ENCODE measurements around the gene DNM3.
A peak's percentile ranks its signal among the peaks of the same experiment; 100 is the strongest.
"Not testable (repeated sequence)": the region's sequence is repeated elsewhere in the genome, so short reads cannot be mapped to it uniquely, and the experiment has no call there.

DNM3 gene

DNA sequence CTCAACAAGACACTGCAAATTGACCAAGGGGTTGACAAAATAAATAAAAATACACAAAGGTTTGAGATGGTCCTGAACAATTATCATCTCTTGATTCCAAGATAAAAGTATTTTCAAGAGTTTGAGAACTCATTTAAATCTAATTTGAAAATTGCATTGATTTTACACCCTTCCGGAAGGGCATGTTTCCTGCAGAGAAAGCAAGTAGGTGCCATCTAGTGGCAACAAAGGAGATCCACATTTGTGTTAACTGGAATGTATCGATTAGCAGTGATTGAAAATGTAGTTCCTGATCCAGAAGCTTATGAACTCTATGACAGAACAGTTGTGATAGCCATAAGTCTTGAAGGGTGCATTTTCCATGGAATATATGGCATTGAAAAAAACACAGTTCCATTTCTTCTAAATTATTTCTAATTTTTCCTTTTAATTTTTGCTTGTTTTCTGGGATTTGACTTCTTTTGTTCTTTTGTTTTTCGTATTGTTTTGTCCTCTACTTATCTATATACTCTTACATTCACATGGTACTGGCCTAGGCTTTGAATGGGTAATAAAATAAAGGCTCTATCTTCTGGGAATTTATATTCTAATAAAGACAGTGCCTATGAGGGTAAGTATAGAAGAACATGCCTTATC, 143.7 kb downstream of the DNM3 start:
- no peak for DNase-seq

DNA sequence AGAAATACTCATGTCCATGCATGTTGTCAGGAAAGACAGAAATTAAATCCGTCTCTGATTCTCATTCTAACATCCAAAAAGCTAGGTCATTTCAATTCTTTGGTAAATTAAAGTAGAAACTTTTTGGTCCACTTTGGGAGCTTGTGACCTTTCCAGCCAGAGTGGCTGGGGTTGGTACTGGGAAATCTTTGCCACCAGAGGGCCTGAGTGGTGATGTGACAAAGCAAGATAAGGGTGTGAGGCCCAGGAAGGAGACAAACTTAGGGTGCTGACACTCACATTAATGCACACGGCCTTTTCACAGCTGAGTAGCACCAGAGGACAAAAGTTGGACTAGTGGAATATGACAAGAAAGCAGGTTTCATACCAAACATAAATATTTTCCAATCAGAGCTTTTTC, 144.3 kb downstream of the DNM3 start:
- no peak for DNase-seq

DNA sequence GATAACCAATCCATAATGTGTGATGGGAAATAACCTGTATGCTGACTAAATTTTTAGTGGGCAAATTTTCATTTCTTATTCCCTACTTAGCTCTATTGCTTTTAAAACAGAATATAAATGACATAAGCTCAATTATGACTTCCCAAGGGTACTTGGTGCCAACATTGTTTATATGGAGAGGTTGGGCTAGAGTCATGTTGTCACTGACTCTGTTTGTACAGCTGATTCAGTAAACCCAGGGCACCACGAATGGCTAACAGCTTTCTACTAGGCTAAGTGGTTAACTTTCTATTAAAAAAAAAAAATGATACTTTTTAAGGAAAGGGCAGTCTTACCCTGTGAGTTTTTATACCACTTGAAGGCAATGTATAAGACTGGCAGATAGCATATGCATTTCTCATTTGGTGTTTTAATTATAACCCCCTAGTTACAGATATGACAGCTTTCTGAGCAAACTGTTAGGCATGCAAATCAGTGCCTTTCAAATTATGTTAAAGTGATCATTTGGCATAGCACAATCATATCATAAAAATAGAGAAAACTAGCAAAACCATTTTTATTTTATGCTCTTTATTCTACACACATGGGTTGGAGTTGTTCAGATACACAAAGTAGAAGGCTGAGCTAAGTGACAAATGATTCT, 147.1 kb downstream of the DNM3 start:
- no peak for DNase-seq

DNA sequence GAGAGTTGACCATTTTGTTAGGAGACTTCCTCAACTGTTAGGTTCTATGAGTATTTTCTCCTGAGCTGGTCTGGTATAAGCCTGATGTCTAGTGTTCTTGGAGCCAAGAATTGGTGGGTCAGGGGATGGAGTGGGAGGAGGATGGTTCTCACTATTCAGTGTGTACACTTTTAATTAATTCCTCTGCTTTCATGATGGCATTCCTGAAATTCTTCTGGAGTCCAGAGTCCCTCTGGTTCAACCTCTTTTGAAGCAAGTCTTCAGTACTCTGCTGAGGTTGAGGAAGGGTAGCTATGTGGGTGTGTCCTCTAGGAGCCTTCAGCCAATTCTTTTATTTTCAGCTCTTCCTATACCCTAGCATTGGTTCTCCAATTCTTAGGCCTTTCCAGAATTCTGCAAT, 149.1 kb downstream of the DNM3 start:
- DNase-seq = no peak

DNA sequence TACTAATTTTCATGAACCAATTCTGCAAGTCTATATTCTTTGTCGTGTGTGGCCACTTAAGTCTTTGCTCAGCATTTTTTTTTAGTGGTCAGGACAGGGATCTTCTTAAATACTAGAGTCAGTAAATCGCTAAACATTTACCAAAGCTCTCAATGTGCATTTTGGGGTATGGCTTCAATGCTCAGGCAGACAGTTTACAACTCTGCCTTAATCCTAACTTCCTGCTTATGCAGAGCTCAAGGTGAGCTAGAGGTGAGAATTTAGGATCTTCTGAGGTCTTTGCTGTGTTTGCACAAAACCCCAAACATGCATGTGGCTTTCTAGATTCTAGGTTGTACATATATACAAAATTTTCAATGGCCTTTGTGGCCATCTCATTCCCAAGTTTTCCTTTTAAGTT, 153.0 kb downstream of the DNM3 start:
- no peak for DNase-seq

DNA sequence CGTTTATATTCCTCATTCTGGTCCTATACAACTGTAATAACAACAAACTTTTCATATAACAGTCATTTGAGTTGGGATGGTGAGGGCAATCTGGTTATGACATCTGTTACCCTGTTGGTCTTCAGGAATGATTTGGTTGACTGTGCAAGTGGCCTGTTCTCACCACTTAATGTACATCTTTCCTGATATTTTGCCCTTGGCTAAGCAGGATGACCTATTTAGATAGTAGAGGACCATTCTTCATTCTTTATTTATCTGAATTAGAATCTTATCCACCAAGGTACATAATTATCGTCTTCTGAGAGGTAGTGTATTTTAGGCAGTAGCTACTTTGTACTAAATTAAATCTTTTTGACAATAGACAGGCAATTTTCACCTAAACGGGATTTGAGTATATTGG, 154.3 kb downstream of the DNM3 start:
- DNase-seq = no peak

DNA sequence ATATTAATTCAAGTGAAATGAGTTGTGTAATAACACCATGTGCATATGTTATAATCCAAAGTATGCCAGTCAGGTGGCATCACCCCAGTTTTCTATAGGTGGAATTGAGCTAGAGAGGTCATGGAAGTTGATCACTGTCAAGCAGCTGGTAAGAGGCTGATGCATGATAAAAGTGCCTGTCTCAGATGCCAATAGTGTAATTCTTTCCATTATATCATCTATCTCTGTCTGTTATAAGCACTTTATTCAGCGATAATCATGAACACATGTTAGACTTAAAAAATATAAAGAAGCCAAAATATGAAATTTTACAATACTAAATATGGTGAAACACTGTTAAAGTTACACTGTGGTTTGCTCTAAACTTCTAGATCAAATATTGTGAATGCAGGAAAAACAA, 156.6 kb downstream of the DNM3 start:
- no peak for DNase-seq

DNA sequence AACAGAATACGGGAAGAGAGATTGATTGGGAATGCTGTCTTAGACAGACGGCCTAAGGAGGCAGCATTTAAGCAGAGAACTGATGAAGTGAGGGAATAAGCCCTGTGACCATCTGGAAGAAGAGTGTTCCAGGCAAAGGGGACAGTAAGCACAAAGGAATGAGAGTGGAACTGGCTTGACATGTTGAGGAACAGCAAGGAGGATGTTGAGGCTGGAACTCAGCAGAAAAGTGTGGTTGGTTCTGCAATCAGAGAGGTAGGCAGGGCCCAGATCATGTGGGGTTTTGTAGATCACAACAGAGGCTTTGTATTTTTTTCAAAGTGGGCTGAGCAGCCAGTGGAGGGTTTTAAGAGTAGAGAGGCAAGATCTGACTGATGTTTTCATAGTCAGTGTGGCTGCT, 157.4 kb downstream of the DNM3 start:
- DNase-seq = no peak

DNA sequence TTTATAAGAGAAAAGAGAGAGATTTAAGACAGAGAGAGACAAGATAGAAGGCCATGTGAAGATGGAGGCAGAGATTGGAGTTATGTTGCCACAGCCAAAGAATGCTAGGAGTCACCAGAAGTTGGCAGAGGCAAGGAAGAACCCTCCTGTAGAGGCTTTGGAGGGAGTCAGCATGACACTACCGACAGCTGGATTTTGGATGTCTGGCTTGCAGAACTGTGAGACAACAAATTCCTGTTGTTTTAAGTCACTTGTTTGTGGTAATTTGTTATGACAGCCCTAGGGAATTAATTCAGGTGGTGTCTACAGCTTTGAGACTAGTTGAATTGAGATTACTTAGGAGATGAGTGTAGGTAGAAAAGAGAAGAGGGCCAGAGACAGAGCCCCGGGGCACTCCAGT, 158.5 kb downstream of the DNM3 start:
- DNase-seq = no peak

DNA sequence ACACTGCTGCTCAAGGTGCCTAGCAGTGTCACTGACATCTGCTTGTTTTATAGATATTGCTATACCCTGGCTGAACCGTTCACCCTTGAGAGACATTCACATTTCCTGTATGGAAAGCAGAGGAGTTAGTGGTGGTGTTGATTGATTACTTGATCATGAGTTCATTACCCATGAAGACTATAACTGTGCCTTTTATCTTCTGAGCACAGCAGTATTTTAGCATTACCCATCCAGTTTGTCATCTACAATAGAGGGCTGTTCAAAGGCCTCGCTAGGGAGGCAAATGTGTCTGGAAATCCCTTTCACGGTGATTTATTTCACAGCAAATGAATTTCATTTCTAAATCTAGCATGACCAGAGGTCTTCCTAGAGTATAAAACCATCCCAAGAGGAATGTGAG, 160.0 kb downstream of the DNM3 start:
- no peak for DNase-seq

DNA sequence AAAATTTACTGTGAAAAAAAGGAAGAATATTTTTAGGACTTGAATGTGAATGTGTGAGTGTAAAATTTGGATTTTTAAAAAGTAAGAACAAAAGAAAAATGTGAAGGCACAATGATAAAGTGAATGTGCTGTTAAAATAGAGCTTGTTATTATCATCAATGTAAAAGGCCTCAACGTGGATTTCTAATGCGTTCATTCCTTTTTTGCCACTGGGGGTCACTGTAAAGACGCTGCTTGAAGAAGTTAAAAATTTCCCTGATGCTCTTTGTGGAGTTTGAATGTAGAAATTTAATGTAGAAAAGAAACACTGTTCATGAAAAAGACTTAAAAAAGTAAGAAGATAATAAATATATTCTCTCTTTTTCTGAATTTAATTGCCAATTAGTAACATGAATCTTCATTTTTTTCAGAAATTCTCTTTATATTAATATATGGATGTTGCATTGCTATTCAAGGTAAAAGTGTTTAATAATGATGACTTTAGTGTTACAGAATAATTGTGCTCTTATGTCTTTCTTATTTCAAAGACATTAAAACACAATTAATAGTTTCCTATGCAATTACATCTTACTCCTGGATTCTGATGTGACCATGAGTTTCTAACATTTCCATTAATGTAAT, 161.5 kb downstream of the DNM3 start:
- peak; percentile 4 for DNase-seq

DNA sequence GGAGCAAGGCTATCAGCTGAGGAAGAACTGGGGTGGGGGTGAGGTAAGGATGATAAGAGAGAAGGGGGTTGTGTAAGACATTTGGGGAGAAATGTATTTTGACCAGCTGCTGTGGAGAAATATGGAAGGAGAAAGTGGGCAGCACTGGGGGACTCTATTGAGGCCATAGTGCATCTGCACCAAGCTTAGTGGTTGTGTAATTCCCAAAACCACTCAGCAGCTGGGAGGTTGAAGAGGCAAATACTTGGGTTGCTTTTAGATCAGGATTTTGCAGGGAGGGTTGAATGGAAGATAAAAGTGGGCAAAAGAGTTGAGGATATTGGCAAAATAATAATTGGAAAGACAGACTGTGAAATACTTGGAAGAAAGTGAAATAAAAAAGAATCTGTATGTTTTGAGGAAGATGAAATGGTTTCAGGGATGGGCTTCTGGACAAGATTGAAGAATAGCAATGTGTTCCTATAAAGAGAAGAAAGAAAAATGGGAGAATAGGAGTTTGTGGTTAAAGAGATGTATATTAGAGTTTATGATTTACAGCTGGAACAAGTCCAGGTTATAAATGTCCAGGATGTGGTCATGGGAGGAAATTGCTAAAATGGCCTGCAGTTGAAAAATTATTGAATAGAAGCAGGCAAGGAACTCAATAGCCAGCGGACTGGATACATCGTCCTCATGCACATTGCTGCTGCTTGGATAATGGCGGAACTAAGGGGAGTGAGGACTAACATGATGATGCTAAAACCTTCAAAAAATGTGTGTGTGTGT, 162.7 kb downstream of the DNM3 start:
- DNase-seq = no peak

DNA sequence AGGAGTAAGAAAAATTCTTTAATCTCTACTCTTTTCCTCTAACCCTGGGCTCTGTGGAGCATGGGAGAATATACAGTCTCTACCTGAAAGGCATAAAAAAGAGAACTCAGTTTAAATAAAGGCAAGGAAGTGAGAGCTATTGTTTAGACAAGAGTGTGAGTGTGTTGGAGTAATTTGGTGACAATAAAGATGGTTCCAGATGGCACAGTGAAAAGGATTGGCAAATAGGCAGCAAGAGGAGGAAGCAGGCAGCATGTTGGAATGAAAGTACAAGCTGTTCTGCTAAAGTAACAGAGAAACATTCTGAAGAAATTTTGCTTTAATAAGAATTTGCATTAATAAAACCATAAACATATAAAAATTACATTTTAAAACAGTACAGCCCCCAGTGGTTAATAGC, 163.4 kb downstream of the DNM3 start:
- DNase-seq = no peak

DNA sequence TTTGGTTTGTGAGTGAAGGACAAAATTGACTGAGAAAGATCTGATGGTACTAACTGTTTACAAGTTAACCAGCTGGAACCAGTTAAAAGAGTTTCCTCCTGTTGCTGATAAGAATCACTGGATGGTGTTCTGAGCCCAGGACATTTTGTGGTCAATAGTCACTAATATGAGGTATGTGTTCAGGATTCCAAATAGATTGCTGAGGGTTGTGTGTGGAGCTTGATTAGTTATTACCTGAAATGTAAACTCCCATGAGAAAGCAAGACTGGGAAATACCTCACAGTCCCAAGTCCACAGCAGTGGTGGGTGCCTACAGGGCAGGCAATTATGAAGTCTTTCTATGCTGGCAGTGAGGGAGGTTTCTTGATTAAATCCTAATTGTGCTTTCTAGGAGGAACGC, 164.6 kb downstream of the DNM3 start:
- no peak for DNase-seq

DNA sequence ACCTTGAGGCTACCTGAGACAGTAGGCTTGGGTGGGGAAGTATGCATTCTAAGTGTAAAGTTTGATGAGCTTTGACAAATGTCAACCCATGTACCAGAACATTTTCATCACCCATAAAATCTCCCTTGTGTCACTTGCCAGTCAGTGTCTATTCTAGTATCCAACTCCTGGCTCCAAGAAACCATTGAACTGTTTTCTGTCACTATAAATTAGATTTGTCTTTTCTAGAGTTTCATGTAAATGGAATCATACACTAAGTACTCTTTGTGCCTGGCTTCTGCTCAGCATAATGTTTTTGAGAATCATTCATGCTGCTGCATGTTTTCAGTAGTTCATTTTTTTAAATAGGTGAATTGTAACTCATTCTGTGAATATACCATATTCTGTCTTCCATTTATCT, 165.4 kb downstream of the DNM3 start:
- no peak for DNase-seq

DNA sequence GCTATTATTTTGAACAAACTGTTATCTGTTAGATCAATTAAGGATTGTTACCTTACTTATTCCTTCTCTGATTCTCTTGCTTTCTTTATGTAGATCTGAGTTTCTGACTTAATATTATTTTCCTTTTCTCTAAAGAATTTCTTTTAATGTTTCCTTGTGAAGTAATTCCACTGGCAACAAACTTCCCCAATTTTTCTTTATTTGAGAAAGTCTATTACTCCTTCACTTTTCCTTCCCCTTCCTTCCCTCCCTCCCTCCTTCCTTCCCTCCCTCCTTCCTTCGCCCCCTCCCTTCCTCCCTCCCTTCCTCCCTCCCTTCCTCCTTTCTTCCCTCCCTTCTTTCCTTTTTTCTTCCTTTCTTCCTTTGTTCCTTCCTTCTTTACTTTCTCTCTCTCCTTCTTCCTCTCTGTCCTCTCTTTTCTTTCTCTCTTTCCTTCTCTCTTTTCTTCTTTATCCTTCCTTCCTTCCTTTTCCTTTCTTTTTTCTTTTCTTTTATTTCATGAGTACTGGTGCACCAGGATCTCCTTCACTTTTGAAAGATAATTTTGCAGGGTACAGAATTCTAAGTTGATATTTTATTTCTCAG, 177.5 kb downstream of the DNM3 start:
- no peak for DNase-seq

DNA sequence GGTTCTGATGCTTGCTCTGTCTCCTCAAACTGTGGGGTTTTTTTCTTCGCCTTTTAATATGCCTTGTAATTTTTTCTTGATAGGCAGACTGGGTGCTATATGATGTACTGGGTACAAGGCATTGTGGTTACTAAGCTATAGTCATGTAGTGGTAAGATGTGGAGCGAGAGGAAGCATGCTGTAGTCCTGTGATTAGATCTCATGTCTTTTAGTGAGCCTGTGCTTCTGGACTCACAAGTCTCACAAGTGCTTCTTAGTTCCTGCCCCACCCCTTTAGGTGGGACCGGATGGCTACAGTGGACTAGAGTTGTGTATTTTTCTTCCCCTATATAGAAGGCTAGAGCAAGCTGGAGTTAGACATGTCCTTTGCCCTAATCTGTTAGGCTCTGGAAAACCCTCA, 178.7 kb downstream of the DNM3 start:
- DNase-seq = no peak

DNA sequence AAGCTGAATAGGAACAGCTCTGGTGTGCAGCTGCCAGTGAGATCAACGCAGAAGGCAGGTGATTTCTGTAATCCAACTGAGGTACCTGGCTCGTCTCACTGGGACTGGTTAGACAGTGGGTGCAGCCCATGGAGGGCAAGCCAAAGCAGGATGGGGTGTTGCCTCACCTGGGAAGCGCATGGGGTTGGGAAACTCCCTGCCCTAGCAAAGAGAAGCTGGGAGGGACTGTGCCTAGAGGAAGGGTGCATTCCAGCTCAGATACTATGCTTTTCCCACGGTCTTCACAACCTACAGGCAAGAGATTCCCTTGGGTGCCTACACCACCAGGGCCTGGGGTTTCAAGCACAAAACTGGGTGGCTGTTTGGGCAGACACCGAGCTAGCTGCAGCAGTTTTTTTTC, 183.2 kb downstream of the DNM3 start:
- DNase-seq = no peak

DNA sequence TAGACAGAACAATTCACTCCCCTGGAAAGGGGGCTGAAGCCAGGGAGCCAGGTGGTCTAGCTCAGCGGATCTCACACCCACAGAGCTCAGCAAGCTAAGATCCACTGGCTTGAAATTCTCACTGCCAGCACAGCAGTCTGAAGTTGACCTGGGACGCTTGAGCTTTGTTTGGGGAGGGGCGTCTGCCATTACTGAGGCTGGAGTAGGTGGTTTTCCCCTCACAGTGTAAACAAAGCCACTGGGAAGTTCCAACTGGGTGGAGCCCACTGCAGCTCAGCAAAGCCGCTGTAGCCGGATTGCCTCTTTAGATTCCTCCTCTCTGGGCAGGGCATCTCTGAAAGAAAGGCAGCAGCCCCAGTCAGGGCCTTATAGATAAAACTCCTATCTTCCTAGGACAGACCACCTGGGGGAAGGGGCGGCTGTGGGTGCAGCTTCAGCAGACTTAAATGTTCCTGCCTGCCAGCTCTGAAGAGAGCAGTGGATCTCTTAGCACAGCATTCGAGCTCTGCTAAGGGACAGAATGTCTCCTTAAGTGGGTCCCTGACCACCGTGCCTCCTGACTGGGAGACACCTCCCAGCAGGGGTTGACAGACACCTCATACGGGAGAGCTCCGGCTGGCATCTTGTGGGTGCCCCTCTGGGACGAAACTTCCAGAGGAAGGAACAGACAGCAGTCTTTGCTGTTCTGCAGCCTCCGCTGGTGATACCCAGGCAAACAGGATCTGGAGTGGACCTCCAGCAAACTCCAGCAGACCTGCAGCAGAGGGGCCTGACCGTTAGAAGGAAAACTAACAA, 183.8 kb downstream of the DNM3 start:
- not testable (repeated sequence) for DNase-seq

DNA sequence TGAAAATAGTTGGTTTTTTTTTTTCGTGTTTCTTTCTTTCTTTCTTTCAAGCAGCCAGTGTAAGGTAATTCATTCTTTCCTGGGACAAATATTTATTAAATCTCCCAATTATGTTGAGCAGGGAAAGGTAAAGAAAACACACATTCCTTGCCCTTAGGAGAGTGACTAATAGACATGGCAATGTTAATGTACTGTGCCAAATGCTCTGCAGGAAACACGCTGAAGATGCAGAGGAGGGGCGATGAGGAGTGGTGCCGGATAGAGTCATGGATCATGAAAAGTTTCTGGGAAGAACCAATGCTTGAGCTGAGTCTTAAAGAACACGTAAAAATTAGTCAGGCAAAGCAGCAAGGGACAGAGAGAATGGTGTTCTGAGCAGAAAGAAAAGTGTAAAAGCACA, 199.2 kb downstream of the DNM3 start:
- DNase-seq = no peak

DNA sequence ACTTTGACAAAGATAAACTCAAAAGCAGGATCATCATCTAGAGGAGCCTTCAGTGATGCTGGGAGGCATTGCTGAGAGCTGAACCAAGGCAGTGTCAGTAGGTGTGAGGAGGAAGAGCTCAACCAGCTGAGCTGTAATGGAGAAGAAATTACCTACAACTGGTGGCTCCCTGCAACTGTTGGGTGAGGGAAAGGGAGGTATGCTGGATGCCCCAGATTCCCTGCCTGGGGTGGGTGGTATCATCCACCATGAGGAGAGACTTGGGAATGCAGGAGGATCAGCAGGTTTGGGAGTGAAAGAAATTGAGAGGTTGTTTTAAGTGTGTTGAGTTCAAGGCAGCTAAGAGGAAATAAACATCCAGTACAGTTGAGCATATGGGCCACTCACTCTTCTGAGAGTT, 199.8 kb downstream of the DNM3 start:
- DNase-seq = no peak

DNA sequence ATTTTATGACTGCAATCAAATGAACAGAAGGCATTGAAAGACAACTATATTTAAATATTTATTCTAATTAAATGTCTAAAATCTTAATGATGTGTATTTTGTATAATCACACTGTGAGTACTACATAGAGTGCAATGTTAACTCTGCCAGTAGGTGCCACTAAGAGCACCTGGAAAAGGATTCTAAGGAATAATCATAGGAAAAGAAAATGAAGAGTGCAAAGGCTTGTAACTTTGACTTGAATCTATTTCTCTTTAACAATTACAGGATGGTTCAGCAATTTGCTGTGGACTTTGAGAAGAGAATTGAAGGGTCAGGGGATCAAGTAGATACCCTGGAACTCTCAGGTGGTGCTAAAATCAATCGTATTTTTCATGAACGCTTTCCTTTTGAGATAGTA, 200.4 kb downstream of the DNM3 start:
- DNase-seq = no peak

DNA sequence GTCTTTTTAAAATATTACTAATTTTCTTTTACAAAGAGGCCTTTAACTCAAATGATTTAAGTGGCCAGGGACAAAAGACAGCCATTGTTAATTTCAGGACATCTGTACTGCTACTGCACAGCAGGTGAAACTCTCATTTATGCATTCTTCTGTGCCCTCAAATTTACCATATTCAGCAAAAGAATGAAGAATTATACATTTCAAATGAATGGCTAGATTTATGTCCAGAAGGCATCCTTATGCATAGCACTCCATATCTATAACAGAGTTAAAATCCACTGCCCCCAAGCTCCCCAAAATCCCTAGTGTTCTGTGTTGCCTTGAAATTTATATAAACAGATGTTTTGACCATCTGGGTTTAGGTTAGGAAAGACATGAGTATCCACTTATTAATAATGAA, 202.6 kb downstream of the DNM3 start:
- no peak for DNase-seq
